CD4-positive, alpha-beta T cell treated with Interferon alpha-2 for 1 hour (primary cell): Measurements from ENCODE around the gene PANK4.
"Not testable (repeated sequence)": the region's sequence is repeated elsewhere in the genome, so short reads cannot be mapped to it uniquely, and the experiment has no call there.

ENCODE experiments used
- DNase-seq, 2 donors: peaks; one replicate each; pipeline ENCODE4 v3.0.0-alpha.2; 2020 to 2022

PANK4 gene

GRCh38 chr1:2473198-2473597, 53.2 kb downstream of the PANK4 start:
- DNase-seq, result no peak

DNA sequence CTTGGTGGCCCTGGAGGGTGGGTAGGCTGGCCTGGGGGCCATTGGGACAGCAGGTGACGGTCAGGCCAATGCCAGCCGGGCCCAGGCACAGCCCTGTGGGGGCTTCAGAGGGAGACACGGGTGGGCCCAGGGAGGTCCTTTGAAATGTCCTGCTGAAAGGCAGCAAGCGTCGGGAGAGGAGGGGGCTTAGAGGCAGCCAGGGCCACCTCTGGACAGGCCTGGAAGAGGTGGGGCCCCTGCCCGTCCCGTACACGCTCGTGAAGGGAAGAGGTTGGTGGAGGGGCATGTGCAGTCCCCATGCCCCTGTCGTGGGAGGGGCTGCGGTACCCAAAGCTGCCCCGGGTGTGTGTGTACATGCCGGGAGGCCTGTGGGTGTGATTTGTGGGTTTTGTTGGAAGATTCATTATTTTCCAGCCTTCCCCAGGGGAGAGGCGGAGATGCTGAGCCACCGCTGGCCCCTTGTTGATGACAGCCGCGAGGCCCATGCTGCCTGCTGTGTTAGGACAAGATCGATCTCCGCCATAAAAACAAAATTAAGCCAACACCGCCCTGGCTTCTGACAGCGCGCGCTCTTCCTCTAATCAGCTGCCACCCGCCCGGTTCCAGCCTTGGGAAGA, 53.7 kb downstream of the PANK4 start:
- no peak for DNase-seq

GRCh38 chr1:2472109-2472508, 54.3 kb downstream of the PANK4 start:
- no peak for DNase-seq

GRCh38 chr1:2471587-2472001, 54.8 kb downstream of the PANK4 start:
- DNase-seq, result no peak

DNA sequence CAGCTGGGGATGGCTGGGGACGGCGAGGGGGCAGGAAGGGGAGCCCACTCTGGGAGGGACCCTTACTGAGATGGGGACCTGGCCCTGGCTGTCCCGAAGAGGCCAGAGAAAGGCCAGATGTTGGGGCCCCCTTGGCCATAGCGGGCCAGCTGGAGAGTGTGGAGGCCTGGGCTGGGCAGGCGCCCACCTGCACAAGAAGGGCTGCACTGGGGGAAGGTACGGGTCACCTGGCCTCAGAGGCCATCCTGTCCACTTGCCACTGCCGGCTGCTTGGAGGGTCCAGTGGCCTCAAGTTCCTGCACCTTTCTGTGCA, 55.3 kb downstream of the PANK4 start:
- DNase-seq, result no peak

DNA sequence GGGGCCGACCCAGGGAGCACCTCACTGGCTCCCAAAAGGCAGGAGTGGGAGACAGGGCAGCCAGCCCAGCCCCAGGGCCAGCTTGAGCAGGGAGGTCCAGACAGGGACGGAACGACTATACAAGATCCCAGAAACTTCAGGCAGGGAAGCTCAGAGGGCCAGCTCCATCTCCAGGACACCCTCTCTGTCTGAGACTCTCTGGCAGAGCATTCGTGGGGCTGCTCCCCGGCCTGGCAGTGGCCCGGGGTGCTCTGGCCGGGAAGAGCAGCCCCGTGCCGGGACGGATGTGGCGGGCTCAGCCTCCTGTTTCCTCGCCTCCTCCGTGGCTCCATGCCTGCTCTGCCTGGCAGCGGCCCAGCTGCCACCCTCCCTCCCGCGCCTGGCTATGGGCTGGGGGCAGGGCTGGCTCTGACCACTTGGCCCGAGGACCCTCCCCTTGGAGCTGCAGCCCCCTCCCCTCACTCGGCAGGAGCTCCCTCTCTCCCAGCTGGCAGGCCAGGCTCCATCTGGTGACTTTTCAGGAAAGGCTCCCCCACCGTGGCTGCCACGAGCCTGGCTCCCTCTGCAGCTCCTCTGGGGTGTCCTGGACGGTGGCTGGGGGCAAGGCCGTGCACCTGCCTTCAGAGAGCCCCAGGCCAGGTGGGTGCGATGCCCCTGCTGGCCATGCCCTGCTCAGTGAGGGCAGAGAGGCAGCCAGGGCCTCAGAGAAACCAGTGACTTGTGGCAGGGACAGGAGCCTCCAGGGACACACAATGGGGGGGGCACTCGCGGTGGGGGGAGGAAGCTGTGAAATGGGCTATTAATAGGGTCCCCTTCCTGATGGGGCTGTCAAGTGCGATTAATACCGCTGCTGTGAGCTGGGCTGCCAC, 55.9 kb downstream of the PANK4 start:
- no peak for DNase-seq

- DNase-seq, result no peak
Measured at GRCh38 chr1:2469103-2469940, 57.1 kb downstream of the PANK4 start.

GRCh38 chr1:2468540-2468939, 57.9 kb downstream of the PANK4 start:
- DNase-seq, result no peak

DNA sequence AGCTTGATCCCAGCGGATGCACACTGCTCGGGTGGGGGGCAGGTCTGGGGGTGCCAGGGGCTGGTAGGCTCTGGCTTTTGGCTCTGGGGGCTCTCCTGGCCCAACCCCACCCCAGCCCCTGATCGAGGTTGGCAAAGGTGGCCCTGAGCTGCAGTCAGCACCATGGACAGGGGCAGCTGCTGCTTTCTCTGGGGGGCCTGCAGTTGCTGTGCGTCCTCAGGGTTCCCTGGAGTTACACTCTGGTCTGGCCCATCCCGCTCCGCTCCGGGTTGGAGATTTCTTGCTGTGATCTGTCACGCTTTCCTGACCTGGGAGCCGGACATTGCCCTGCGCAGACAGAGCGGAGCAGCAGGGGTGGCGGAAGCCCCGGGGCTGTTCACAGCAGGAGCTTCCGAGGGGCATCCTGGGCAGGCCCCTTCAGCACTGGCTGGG, 58.3 kb downstream of the PANK4 start:
- DNase-seq, result peak in 1 of 2 donors; percentile 30

- peak in 1 of 2 donors; percentile 42 for DNase-seq
Measured at GRCh38 chr1:2466958-2467554, 59.3 kb downstream of the PANK4 start.

- no peak for DNase-seq
Measured at GRCh38 chr1:2466270-2466665, 60.1 kb downstream of the PANK4 start.

GRCh38 chr1:2465371-2466269, 60.8 kb downstream of the PANK4 start:
- DNase-seq, result no peak

- DNase-seq, result no peak
Measured at GRCh38 chr1:2463396-2463795, 63.0 kb downstream of the PANK4 start.

DNA sequence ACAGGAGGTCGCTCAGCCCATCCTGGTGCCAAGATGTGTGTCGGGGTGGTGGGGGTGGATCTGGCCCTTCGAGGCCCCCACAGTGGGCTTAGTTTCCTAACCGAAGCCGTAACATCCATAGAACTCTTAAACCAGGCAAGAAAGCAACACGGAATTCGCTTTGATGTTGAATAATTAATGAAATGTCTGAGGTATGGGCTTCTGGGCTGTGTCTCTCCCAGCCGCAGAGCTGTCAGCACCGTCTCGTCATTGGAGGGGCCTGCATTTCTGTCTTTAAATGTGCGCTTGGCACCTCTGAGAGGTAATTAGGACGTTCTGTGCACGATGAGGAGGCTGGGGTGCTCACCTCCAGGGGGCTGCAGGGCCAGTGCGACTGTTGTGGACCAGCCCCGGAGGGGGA, 63.6 kb downstream of the PANK4 start:
- DNase-seq, result no peak

GRCh38 chr1:2460996-2461751, 65.2 kb downstream of the PANK4 start:
- DNase-seq, result no peak

DNA sequence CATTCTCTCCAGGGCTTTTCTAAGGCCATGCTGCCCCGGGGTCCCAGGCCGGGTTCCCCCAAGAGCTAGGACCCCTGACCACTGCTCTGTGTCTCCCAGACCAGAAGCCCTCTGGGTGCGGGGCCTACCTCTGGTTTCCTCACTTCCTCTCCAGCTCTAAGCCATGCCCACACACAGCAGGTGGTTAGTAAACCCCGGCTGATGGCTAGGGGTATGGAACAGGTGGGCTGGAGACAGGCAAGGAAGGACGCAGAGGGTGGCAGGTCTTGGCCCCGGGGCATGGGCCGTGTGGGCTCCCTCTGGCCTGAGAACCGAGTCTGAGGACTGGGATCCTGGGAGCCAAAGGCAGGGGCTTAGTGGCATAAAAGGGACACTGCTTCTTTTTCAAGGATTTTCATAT, 66.2 kb downstream of the PANK4 start:
- no peak for DNase-seq

GRCh38 chr1:2459757-2460156, 66.6 kb downstream of the PANK4 start:
- DNase-seq, result no peak

DNA sequence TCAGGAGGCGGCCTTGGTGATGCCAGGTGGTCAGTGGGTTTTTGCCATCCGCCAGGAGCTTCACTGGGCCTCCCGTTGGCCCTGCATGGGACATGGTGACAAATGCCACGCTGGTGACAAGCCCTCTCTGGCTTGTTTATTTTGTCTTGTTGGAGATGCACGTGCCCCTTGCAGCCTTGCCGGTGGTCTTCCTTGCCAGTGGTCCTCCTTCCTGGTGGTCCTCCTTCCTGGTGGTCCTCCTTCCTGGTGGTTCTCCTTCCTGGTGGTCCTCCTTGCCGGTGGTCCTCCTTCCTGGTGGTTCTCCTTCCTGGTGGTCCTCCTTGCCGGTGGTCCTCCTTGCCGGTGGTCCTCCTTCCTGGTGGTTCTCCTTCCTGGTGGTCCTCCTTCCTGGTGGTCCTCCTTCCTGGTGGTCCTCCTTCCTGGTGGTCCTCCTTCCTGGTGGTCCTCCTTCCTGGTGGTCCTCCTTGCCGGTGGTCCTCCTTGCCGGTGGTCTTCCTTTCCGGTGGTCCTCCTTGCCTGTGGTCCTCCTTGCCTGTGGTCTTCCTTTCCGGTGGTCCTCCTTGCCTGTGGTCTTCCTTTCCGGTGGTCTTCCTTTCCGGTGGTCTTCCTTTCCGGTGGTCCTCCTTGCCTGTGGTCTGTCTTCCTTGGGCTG, 67.2 kb downstream of the PANK4 start:
- not testable (repeated sequence) for DNase-seq

- DNase-seq, result no peak
Measured at GRCh38 chr1:2458687-2459086, 67.7 kb downstream of the PANK4 start.
